Esophagus mucosa (tissue), 1 donor: Measurements from ENCODE around the gene HSF5. TPM values are rescaled to one million over a fixed set of nuclear protein-coding genes. Genes with fewer than 3 reads are reported as not detected.

ENCODE experiments used
- total RNA-seq: library from RNA; stranded (reverse); gene quantifications from one replicate; pipeline ENCODE4 v1.2.4, GENCODE V29; 2023
- donor health status: DM: yes; HTN: yes; CAD: no.

The HSF5 gene
- total RNA-seq, 1 donor from 2014 or later = not detected

Other genes starting within 250 kb of the HSF5 start
- 0.44 TPM for gene LPO, start 249.8 kb downstream of the HSF5 start, total RNA-seq
- not detected for gene MPO, start 207.5 kb downstream of the HSF5 start, total RNA-seq
- 2.6 TPM for gene TSPOAP1, start 159.6 kb downstream of the HSF5 start, total RNA-seq
- gene SUPT4H1, start 136.2 kb downstream of the HSF5 start, total RNA-seq = 58.3 TPM
- gene RNF43, start 70.9 kb downstream of the HSF5 start, total RNA-seq = 7.4 TPM
- 32.3 TPM for gene MTMR4, start 26.2 kb upstream of the HSF5 start, total RNA-seq
- 0.24 TPM for gene TEX14, start 203.6 kb upstream of the HSF5 start, total RNA-seq
- 15.1 TPM for gene RAD51C, start 204.2 kb upstream of the HSF5 start, total RNA-seq